Endodermal cell (in vitro differentiated cells): ENCODE data around the gene SAXO1. TPM values are rescaled to one million over a fixed set of nuclear protein-coding genes. Genes with fewer than 3 reads are reported as not detected.

Source experiments
- DNase-seq: peaks from one replicate; pipeline ENCODE4 v3.0.0-alpha.2; 2017
- H3K27ac ChIP-seq: 2 replicates; pipeline ENCODE4 v1.5.1; 2013; ENCODE audit warnings: mild to moderate bottlenecking, low read depth, low read length, moderate library complexity
- H3K27me3 ChIP-seq: 2 replicates; pipeline ENCODE4 v1.6.1; 2013; ENCODE audit warnings: mild to moderate bottlenecking, low read length, moderate library complexity; ENCODE audit not compliant: insufficient read depth, control insufficient read depth, poor library complexity, severe bottlenecking
- H3K36me3 ChIP-seq: 2 replicates; pipeline ENCODE4 v1.7.0; 2013; ENCODE audit warnings: mild to moderate bottlenecking, low read length, moderate library complexity; ENCODE audit not compliant: control insufficient read depth, insufficient read depth
- H3K4me1 ChIP-seq: one replicate; pipeline ENCODE4 v1.7.0; 2013; ENCODE audit warnings: low read length; ENCODE audit not compliant: control insufficient read depth, insufficient read depth
- H3K4me3 ChIP-seq: 2 replicates; pipeline ENCODE4 v1.5.1; 2013; ENCODE audit warnings: mild to moderate bottlenecking, low read length, moderate library complexity
- H3K9ac ChIP-seq: 2 replicates; pipeline ENCODE4 v1.6.1; 2013; ENCODE audit warnings: mild to moderate bottlenecking, low read length, moderate library complexity; ENCODE audit not compliant: poor library complexity, severe bottlenecking; ENCODE audit errors: extremely low read depth
- H3K9me3 ChIP-seq: 2 replicates; pipeline ENCODE4 v1.6.1; 2013; ENCODE audit warnings: mild to moderate bottlenecking, low read length, moderate library complexity; ENCODE audit not compliant: control insufficient read depth
- H3K27ac Mint-ChIP-seq: 2 replicates; pipeline ENCODE4 v1.8.0; 2020; ENCODE audit warnings: mixed read lengths
- H3K27me3 Mint-ChIP-seq: 2 replicates; pipeline ENCODE4 v1.8.0; 2021; ENCODE audit warnings: mild to moderate bottlenecking, mixed read lengths; ENCODE audit not compliant: insufficient read depth
- H3K36me3 Mint-ChIP-seq: 2 replicates; pipeline ENCODE4 v1.8.0; 2020; ENCODE audit warnings: low read depth, mixed read lengths
- H3K4me1 Mint-ChIP-seq: 2 replicates; pipeline ENCODE4 v1.8.0; 2020; ENCODE audit warnings: mixed read lengths
- H3K4me3 Mint-ChIP-seq: 2 replicates; pipeline ENCODE4 v1.8.0; 2020; ENCODE audit warnings: mild to moderate bottlenecking, moderate library complexity, mixed read lengths
- H3K9me3 Mint-ChIP-seq: 2 replicates; pipeline ENCODE4 v1.8.0; 2020; ENCODE audit warnings: mild to moderate bottlenecking, mixed read lengths
- CTCF ChIP-seq: fragments of 200-600 bp; sonication (generic); conservative IDR thresholded peaks from 2 replicates; pipeline ENCODE4 v1.5.0; 2021; ENCODE audit warnings: antibody characterized with exemption, mild to moderate bottlenecking
- WGBS, 2 experiments: methylation state at CpG; one replicate each; pipeline versions ENCODE4 v1.1.5 to v1.1.7; 2013; ENCODE audit warnings: missing lambda C conversion rate in 2 of 2, mixed read lengths in 1 of 2; ENCODE audit not compliant: insufficient coverage in 1 of 2, insufficient read length in 1 of 2; 5-methylcytosine and 5-hydroxymethylcytosine counted together
- total RNA-seq, 2 donors: library from RNA; stranded (reverse); fragmentation: NEBNext Ultra II Directional in 1 of 2; extraction: Animal tissue kit (Norgen Biotek cat#: 25700) in 1 of 2; gene quantifications; 2 replicates in 1 of 2; 3 replicates in 1 of 2; pipeline ENCODE4 v1.2.1, GENCODE V29; 2021

Gene SAXO1
- total RNA-seq, 2 donors from 2014 or later = 0.04 to 1.2 TPM

DNA sequence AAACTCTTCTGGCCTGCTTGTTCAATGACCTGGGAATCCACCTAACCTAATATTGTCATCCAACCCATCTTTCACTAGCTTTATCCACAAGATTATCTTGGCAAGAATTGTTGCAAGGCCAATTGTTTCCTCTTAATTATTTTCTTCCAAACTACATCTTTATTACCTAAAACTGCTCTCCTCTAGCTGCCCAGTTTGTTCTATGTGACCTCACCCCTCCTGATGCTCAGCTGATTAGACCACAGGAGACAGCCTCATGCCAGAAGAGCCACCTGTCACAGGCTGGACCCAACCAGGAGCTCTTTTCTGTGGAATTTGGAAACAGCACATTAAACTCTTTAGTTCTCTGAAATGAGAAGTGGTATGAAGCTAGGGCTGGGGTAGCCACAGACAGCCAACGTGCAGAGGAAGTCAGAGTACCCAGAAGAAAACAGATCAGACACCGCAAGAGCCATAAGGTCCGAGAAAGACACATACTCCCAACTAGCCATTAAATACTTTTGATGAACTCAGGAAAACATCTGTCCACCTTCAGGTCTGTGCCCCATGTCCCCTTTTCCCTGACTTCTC, 12.0 kb downstream of the SAXO1 start:
- Histone ChIP-seq H3K36me3 (no peaks in the 10 kb centered on the region), H3K4me1 (no peaks in the 10 kb centered on the region), H3K27ac (no peak overlapping the region), H3K4me3 (no peak overlapping the region), H3K9me3 (no peaks in the 10 kb centered on the region), H3K9ac (no peak overlapping the region), H3K27me3 (no peaks in the 10 kb centered on the region)
- no peak for TF ChIP-seq CTCF
- no peak for DNase-seq
- Mint-ChIP-seq H3K36me3 (no peaks in the 10 kb centered on the region), H3K4me1 (no peaks in the 10 kb centered on the region), H3K9me3 (peaks cover 6% of the 10 kb centered on the region), H3K27ac (no peak overlapping the region), H3K4me3 (no peak overlapping the region), H3K27me3 (no peaks in the 10 kb centered on the region)
- WGBS, 2 experiments = 99 to 100% methylated on average over 1 to 3 of the region's 3 CpGs

GRCh38 chr9:19018201-19018600, 14.8 kb downstream of the SAXO1 start:
- H3K27ac ChIP-seq = no peak overlapping the region
- WGBS, 2 experiments = 81 to 96% methylated on average over 3 to 4 of the region's 4 CpGs
- H3K27me3 Mint-ChIP-seq = no peaks in the 10 kb centered on the region
- H3K9me3 ChIP-seq = no peaks in the 10 kb centered on the region
- no peaks in the 10 kb centered on the region for H3K4me1 ChIP-seq
- H3K9me3 Mint-ChIP-seq = peaks cover 6% of the 10 kb centered on the region
- no peak for DNase-seq
- H3K4me3 Mint-ChIP-seq = no peak overlapping the region
- no peak overlapping the region for H3K4me3 ChIP-seq
- no peaks in the 10 kb centered on the region for H3K36me3 ChIP-seq
- H3K27me3 ChIP-seq = no peaks in the 10 kb centered on the region
- no peaks in the 10 kb centered on the region for H3K4me1 Mint-ChIP-seq
- H3K36me3 Mint-ChIP-seq = no peaks in the 10 kb centered on the region
- TF ChIP-seq CTCF = no peak
- no peak overlapping the region for H3K9ac ChIP-seq
- no peak overlapping the region for H3K27ac Mint-ChIP-seq

DNA sequence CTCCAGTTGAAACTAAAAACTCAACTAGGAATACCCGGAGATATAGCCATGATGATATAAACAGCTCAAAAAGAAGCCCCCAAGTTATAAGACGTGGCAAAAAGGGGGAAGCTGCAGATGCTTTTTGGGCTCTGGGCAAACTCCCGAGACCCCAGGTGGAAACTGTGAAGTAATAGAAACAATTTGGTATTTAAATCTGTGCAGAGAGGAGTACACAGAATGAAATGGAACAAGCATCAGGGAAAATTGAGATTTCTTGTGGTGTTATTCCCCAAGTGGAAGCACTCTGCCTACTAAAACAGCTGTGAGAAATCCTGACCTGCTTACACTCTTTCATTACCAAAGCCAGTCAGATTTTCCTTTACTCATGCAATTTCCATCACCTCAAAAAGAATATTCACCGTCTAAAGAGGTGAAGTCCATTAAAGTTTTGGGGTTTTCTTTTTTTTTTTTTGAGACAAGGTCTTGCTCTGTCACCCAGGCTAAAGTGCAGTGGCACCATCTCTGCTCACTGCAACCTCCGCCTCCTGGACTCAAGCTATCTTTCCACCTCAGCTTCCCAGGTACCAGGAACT, 23.5 kb downstream of the SAXO1 start:
- H3K27ac ChIP-seq = no peak overlapping the region
- H3K36me3 ChIP-seq = no peaks in the 10 kb centered on the region
- H3K27me3 ChIP-seq = no peaks in the 10 kb centered on the region
- Mint-ChIP-seq H3K4me1 (no peaks in the 10 kb centered on the region), H3K9me3 (peaks cover 1% of the 10 kb centered on the region), H3K27ac (no peak overlapping the region), H3K27me3 (no peaks in the 10 kb centered on the region), H3K4me3 (no peak overlapping the region), H3K36me3 (no peaks in the 10 kb centered on the region)
- H3K9ac ChIP-seq = no peak overlapping the region
- WGBS, 2 experiments = 90 to 100% methylated on average over 3 to 5 of the region's 5 CpGs
- no peak overlapping the region for H3K4me3 ChIP-seq
- no peak for TF ChIP-seq CTCF
- no peak for DNase-seq
- no peaks in the 10 kb centered on the region for H3K4me1 ChIP-seq
- peaks cover 1% of the 10 kb centered on the region for H3K9me3 ChIP-seq
